ENCODE measurements around the gene PPARD. TPM values are rescaled to one million over a fixed set of nuclear protein-coding genes. Genes with fewer than 3 reads are reported as not detected.

Gene PPARD
- total and polyA plus RNA-seq, 2 of the 13 experiments (the other 11 are each of a cell fraction or from before 2014, with no cell fraction given), result 6.1 to 13.3 TPM

DNA sequence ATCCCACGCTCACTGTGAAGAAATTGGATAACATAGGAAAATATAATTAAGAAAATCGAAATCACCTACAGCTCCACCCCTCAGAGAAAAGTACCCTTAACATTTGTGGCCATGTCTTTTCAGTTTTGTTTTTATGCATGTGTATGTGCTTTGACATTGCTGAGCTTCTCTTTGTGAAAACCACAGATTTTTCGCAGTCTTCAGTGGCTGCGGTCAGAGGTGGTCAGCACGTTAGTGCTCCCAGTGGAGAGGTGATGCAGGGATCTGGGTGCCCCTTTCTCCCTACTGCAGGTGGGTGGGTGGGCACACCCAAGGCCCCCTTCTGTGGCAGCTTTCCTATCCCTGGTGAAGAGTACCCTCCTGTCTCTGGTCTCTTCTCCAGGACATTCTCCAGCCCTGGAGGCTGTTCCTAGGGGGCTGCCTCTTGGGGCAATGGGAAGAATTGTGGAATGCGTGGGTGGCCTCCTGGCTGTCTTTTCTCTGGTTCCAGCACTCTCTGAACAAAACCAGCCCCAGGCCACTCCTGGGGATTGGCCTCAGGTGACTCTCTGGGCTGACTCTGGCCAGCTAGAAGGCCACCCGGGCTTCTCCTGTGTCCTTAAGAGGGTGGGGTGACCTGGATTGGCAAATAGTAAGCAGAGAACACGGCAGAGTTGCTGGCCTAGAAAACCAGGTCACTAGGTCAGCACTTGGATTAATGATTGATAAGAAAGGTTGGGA lies 59.9 kb downstream of the PPARD start (continued):
- TF ChIP-seq, protein P1, sequence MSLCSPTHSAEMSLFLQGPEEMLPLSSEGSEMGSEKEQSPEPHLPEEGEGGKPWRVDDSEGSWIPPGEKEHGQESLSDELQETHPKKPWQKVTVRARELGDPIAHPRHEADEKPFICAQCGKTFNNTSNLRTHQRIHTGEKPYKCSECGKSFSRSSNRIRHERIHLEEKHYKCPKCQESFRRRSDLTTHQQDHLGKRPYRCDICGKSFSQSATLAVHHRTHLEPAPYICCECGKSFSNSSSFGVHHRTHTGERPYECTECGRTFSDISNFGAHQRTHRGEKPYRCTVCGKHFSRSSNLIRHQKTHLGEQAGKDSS (CRISPR knock-in tag; IDR thresholded peaks at IDR 0.05; ENCODE audit: borderline replicate concordance, low read depth), result 0 out of 2 replicates have a peak, but pooled peaks have one; percentile 30
- TF ChIP-seq TCF12 (IDR thresholded peaks at IDR 0.05), result no peak
- no peak for TF ChIP-seq TCF12 (CRISPR knock-in tag; IDR thresholded peaks at IDR 0.05)
- TF ChIP-seq ZNF256 (CRISPR knock-in tag; conservative IDR thresholded peaks at IDR 0.05), result no peak
- TF ChIP-seq FIP1L1 (IDR thresholded peaks at IDR 0.05; ENCODE audit: borderline replicate concordance, insufficient read depth, low read depth, low read length), result no peak
- TF ChIP-seq KDM2A (CRISPR knock-in tag; IDR thresholded peaks at IDR 0.05; ENCODE audit: borderline replicate concordance, low read depth), result peak; percentile 59; the same call in 1 of the 2 replicates
- TF ChIP-seq ZNF460 (CRISPR knock-in tag; IDR thresholded peaks at IDR 0.05; ENCODE audit: borderline replicate concordance), result no peak
- TF ChIP-seq POLR2A (IDR thresholded peaks at IDR 0.05; ENCODE audit: insufficient read depth in 1 of 2, low read depth in 2 of 2, low read length in 2 of 2), result 0 out of 4 replicates have a peak, but pooled peaks of 1 of the 2 experiments have one; percentile 36
- no peak for TF ChIP-seq ZNF850 (CRISPR knock-in tag; conservative IDR thresholded peaks at IDR 0.05)
- TF ChIP-seq ZBTB37 (CRISPR knock-in tag; IDR thresholded peaks at IDR 0.05), result no peak
- TF ChIP-seq RAD21 (CRISPR knock-in tag; IDR thresholded peaks at IDR 0.05), result no peak
- TF ChIP-seq RBM39 (IDR thresholded peaks at IDR 0.05; ENCODE audit: low read depth, low read length, poor library complexity, severe bottlenecking), result no peak
- no peak for TF ChIP-seq PLRG1 (conservative IDR thresholded peaks at IDR 0.05)
- TF ChIP-seq ZNF724P (CRISPR knock-in tag; IDR thresholded peaks at IDR 0.05; ENCODE audit: borderline replicate concordance), result no peak
- no peak for TF ChIP-seq GPN1 (CRISPR knock-in tag; IDR thresholded peaks at IDR 0.05; ENCODE audit: borderline replicate concordance)
- TF ChIP-seq, protein P2, sequence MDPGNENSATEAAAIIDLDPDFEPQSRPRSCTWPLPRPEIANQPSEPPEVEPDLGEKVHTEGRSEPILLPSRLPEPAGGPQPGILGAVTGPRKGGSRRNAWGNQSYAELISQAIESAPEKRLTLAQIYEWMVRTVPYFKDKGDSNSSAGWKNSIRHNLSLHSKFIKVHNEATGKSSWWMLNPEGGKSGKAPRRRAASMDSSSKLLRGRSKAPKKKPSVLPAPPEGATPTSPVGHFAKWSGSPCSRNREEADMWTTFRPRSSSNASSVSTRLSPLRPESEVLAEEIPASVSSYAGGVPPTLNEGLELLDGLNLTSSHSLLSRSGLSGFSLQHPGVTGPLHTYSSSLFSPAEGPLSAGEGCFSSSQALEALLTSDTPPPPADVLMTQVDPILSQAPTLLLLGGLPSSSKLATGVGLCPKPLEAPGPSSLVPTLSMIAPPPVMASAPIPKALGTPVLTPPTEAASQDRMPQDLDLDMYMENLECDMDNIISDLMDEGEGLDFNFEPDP (CRISPR knock-in tag; conservative IDR thresholded peaks at IDR 0.05), result no peak
- no peak for TF ChIP-seq DR1 (CRISPR knock-in tag; IDR thresholded peaks at IDR 0.05)
- TF ChIP-seq HNRNPL (IDR thresholded peaks at IDR 0.05; ENCODE audit: low read depth, low read length), result no peak
- no peak for TF ChIP-seq ZNF276 (CRISPR knock-in tag; IDR thresholded peaks at IDR 0.05; ENCODE audit: low read depth)
- no peak for TF ChIP-seq NPAS2 (CRISPR knock-in tag; IDR thresholded peaks at IDR 0.05; ENCODE audit: borderline replicate concordance)

Measured in HepG2 (cell line).